ENCODE results near the gene PLXNA4. TPM values are rescaled to one million over a fixed set of nuclear protein-coding genes. Genes with fewer than 3 reads are reported as not detected.

Gene PLXNA4
- polyA plus RNA-seq, 1 donor (not counting 4 experiments of a cell fraction or from before 2014, with no cell fraction given), result 0.01 TPM

DNA sequence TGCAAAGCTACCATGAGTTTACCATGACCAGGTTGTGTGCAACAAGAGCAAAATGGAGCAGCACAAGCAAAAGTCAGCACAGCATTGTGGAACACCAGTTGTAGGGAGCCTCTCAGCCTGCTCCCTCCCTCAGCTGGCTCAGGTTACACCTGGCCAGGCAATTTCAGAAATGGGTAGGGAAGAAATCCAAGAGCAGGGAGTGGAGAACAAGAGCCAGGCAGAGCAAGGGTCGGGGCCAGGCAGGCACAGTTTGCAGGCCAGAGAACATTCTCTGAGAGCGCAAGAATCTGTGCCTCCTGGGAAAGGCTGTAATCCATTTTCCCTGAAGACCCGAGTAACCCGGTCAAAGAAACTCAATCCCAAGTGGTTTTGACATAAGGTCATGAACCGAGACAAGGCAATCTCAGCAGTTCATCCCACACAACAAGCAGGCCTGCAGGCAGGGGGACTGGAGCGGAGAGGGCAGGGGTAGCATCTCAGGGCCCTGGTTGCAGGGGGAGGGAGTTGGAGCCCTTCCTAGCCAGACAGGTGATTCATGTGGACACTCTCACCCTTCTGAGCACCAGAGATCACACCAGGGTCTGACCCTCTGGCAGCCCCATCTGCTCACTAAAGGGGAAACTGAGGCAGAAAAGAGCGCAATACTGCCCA is 258.4 kb downstream of the PLXNA4 start:
- no peak overlapping the region for H3K4me2 ChIP-seq (ENCODE audit: control insufficient read depth, extremely low read depth, insufficient read depth, low read depth, low read length)

DNA sequence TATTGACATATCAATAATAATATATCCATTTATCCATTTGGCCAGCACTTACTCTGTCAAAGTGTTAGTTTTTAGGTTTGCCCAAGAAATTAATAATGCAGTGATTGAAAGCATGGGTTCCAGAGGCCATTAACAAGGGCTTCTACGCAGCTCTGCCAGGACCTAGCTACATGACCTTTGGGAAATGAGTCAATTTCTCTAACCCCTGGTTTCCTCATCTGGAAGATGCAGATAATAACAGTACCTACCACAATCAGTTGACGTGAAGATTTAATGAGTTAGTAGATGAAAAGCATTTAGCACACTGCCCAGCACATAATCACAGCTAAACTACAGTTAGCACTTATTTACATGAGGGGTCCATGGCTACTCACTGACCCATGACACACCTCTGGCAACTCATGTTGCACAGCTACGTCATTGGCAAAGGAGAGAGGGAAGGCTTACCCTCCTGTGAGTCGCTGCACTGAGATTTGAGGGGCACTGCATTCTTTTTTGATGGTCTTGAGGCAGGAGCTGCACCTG is 263.7 kb downstream of the PLXNA4 start:
- dilution Hi-C loops (cut with MboI; ENCODE audit: extremely low pct_ligation_motif_present, low sequenced_read_pairs), result no loop called here
- Histone ChIP-seq H3K4me3 (ENCODE audit: control insufficient read depth in 2 of 3, extremely low read depth in 1 of 3, insufficient read depth in 2 of 3, low read depth in 1 of 3, low read length in 3 of 3) (no peak overlapping the region), H4K20me1 (ENCODE audit: control insufficient read depth, extremely low read depth, insufficient read depth, low read length) (no peaks in the 10 kb centered on the region), H3K36me3 (ENCODE audit: control insufficient read depth in 2 of 2, extremely low read depth in 1 of 2, insufficient read depth in 2 of 2, low read length in 2 of 2) (no peaks in the 10 kb centered on the region), H3K9me3 (ENCODE audit: control insufficient read depth, low read depth, low read length) (no peaks in the 10 kb centered on the region), H3K79me2 (ENCODE audit: control insufficient read depth, insufficient read depth, low read length) (no peaks in the 10 kb centered on the region), H3K4me1 (ENCODE audit: control insufficient read depth, extremely low read depth, insufficient read depth, low read length) (no peaks in the 10 kb centered on the region), H3K4me2 (ENCODE audit: control insufficient read depth, extremely low read depth, insufficient read depth, low read depth, low read length) (no peak overlapping the region), H2AFZ (ENCODE audit: control insufficient read depth, low read length) (no peak overlapping the region), H3K27ac (ENCODE audit: control insufficient read depth, insufficient read depth, low read length) (no peak overlapping the region), H3K9ac (ENCODE audit: control insufficient read depth, extremely low read depth, insufficient read depth, low read length) (no peak overlapping the region), H3K9me1 (ENCODE audit: control insufficient read depth, extremely low read depth, insufficient read depth, low read length) (no peaks in the 10 kb centered on the region), H3K27me3 (ENCODE audit: control insufficient read depth, extremely low read depth, insufficient read depth, low read length) (peaks cover 9% of the 10 kb centered on the region)
- FAIRE-seq (no peak), DNase-seq (ENCODE audit: low read depth, low spot score) (no peak)
- TF ChIP-seq, protein P1, sequence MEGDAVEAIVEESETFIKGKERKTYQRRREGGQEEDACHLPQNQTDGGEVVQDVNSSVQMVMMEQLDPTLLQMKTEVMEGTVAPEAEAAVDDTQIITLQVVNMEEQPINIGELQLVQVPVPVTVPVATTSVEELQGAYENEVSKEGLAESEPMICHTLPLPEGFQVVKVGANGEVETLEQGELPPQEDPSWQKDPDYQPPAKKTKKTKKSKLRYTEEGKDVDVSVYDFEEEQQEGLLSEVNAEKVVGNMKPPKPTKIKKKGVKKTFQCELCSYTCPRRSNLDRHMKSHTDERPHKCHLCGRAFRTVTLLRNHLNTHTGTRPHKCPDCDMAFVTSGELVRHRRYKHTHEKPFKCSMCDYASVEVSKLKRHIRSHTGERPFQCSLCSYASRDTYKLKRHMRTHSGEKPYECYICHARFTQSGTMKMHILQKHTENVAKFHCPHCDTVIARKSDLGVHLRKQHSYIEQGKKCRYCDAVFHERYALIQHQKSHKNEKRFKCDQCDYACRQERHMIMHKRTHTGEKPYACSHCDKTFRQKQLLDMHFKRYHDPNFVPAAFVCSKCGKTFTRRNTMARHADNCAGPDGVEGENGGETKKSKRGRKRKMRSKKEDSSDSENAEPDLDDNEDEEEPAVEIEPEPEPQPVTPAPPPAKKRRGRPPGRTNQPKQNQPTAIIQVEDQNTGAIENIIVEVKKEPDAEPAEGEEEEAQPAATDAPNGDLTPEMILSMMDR (optimal IDR thresholded peaks at IDR 0.05 in 1 of 3, IDR thresholded peaks at IDR 0.05 in 1 of 3, conservative IDR thresholded peaks at IDR 0.05 in 1 of 3; ENCODE audit: extremely low read depth in 1 of 3, insufficient read depth in 2 of 3, low read length in 3 of 3), result no peak
- TF ChIP-seq EZH2 (IDR thresholded peaks at IDR 0.05; ENCODE audit: low read length), result no peak

More for the DNA sequence above, 258.4 kb downstream of the PLXNA4 start:
- peaks cover 3% of the 10 kb centered on the region for H3K4me1 ChIP-seq (ENCODE audit: control insufficient read depth, extremely low read depth, insufficient read depth, low read length)
- no peaks in the 10 kb centered on the region for H3K9me3 ChIP-seq (ENCODE audit: control insufficient read depth, low read depth, low read length)
- no peak overlapping the region for H3K9ac ChIP-seq (ENCODE audit: control insufficient read depth, extremely low read depth, insufficient read depth, low read length)
- H3K9me1 ChIP-seq (ENCODE audit: control insufficient read depth, extremely low read depth, insufficient read depth, low read length), result no peaks in the 10 kb centered on the region
- no peak overlapping the region for H2AFZ ChIP-seq (ENCODE audit: control insufficient read depth, low read length)
- dilution Hi-C loops (cut with MboI; ENCODE audit: extremely low pct_ligation_motif_present, low sequenced_read_pairs), result no loop called here
- no peaks in the 10 kb centered on the region for H3K36me3 ChIP-seq (ENCODE audit: control insufficient read depth in 2 of 2, extremely low read depth in 1 of 2, insufficient read depth in 2 of 2, low read length in 2 of 2)
- H3K27ac ChIP-seq (ENCODE audit: control insufficient read depth, insufficient read depth, low read length), result no peak overlapping the region
- no peak for DNase-seq (ENCODE audit: low read depth, low spot score)
- TF ChIP-seq EZH2 (IDR thresholded peaks at IDR 0.05; ENCODE audit: low read length), result no peak
- TF ChIP-seq, protein P1 (optimal IDR thresholded peaks at IDR 0.05 in 1 of 3, IDR thresholded peaks at IDR 0.05 in 1 of 3, conservative IDR thresholded peaks at IDR 0.05 in 1 of 3; ENCODE audit: extremely low read depth in 1 of 3, insufficient read depth in 2 of 3, low read length in 3 of 3), result no peak
- H3K79me2 ChIP-seq (ENCODE audit: control insufficient read depth, insufficient read depth, low read length), result no peaks in the 10 kb centered on the region
- H3K27me3 ChIP-seq (ENCODE audit: control insufficient read depth, extremely low read depth, insufficient read depth, low read length), result peaks cover 20% of the 10 kb centered on the region
- no peaks in the 10 kb centered on the region for H4K20me1 ChIP-seq (ENCODE audit: control insufficient read depth, extremely low read depth, insufficient read depth, low read length)
- no peak for FAIRE-seq
- no peak overlapping the region for H3K4me3 ChIP-seq (ENCODE audit: control insufficient read depth in 2 of 3, extremely low read depth in 1 of 3, insufficient read depth in 2 of 3, low read depth in 1 of 3, low read length in 3 of 3)

Measured in keratinocyte (primary cell).